ENCODE measurements around the gene FAM180A.

The FAM180A gene

DNA sequence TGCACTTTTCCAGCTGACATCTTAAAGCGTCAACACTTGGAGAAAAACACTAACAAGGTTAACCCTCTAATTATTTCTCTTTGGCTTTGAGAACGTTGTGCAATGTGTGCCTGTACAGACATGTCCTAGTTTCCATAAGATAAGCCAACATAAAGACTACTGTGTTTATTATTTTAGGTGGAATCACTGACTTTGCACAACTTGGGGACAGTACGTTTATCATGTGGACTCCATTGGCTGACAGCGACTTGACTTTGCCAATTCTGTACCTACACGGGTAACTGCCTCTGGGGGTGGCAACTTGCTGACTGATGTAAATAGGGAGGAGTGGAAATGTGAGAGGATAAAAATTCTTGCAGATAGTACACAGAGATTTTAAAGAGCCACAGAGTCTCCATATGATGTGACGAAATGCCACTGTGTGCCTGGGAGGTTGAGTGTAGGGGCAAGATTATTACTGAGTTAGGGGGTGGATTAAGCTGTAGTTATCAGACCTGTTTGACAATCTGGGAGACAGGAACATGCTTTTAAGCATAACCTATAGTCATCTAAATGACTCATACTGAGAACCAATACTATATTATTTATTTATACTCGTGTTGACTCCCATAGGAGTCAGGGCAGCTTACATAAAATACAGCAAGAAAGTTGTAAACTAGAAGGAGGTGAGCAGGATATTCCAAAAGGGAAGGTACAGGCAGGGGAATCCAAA, 41.6 kb downstream of the FAM180A start:
- no peak for TF ChIP-seq GATA3 (IDR thresholded peaks at IDR 0.05; ENCODE audit: low read depth, low read length)
- no peak for TF ChIP-seq GATA2 (IDR thresholded peaks at IDR 0.05; ENCODE audit: low read depth, low read length)

GRCh38 chr7:135706038-135706742, 42.4 kb downstream of the FAM180A start:
- no peak for TF ChIP-seq GATA3 (IDR thresholded peaks at IDR 0.05; ENCODE audit: low read depth, low read length)
- TF ChIP-seq GATA2 (IDR thresholded peaks at IDR 0.05; ENCODE audit: low read depth, low read length), result no peak

DNA sequence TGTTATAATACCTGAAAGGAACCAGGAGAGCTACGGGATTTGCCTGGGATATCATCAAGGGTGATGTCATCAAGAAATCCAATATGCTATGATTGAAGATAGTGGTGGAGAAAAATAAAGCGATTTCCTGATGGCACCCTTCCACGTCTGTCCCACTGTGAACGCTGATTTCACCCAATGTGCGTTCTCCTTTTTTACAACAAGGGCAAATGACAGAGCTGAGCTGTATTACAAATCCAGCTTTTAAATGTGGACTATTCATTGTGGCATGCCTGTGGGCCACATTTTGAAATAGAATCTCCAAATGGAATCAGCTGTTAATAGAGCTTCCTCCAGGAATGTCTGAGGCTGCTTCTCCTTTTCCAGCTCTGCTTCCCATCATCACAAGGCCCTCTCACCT, 43.9 kb downstream of the FAM180A start:
- TF ChIP-seq GATA3 (IDR thresholded peaks at IDR 0.05; ENCODE audit: low read depth, low read length) (no peak), GATA2 (IDR thresholded peaks at IDR 0.05; ENCODE audit: low read depth, low read length) (no peak)

DNA sequence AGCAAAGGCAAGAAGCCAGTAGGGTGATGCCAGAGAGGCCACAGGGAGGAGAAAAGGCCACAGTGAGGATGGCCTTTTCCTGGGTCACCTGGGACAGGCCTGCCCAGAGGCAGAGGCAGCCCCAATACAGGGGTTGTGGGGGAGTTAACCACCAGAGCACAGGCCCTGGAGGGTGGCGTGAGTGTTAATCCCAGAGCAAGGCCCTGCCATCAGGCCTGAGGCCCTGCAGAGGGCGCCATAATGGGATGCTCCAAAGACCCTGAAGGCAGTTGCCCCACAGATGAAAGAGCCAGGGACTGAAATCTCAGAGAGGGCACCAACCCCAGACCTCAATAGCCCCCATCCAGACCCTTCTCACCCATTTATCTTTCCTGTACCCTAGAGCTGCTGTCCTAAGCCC, 44.5 kb downstream of the FAM180A start:
- TF ChIP-seq GATA3 (IDR thresholded peaks at IDR 0.05; ENCODE audit: low read depth, low read length) (no peak), GATA2 (IDR thresholded peaks at IDR 0.05; ENCODE audit: low read depth, low read length) (no peak)

GRCh38 chr7:135697276-135698049, 51.1 kb downstream of the FAM180A start:
- no peak for TF ChIP-seq GATA2 (IDR thresholded peaks at IDR 0.05; ENCODE audit: low read depth, low read length)
- no peak for TF ChIP-seq GATA3 (IDR thresholded peaks at IDR 0.05; ENCODE audit: low read depth, low read length)

GRCh38 chr7:135693558-135693957, 55.1 kb downstream of the FAM180A start:
- TF ChIP-seq GATA2 (IDR thresholded peaks at IDR 0.05; ENCODE audit: low read depth, low read length) (no peak), GATA3 (IDR thresholded peaks at IDR 0.05; ENCODE audit: low read depth, low read length) (no peak)

DNA sequence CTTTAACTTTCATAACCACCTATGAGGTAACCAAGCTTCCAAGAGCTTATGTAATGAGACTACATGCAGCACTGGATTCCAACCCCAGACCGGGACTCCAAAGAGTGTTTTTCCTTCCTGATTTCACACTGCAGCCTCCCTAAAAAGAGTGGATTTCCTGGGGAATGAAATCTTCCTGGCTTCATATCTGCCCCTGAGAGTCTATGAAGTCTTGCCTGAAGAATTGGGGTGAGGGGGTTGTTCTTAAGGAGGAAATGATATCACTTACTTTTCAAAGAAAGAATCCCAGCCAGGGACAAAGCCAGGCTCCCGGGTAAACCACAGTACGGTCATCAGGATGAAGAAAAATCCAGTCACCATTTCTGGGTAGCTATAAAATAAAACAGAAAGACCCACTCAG, 56.6 kb downstream of the FAM180A start:
- TF ChIP-seq GATA3 (IDR thresholded peaks at IDR 0.05; ENCODE audit: low read depth, low read length), result no peak
- no peak for TF ChIP-seq GATA2 (IDR thresholded peaks at IDR 0.05; ENCODE audit: low read depth, low read length)

- TF ChIP-seq GATA3 (IDR thresholded peaks at IDR 0.05; ENCODE audit: low read depth, low read length), result no peak
- TF ChIP-seq GATA2 (IDR thresholded peaks at IDR 0.05; ENCODE audit: low read depth, low read length), result no peak
These were observed 58.0 kb downstream of the FAM180A start for GRCh38 chr7:135690566-135690965.

- TF ChIP-seq GATA3 (IDR thresholded peaks at IDR 0.05; ENCODE audit: low read depth, low read length), result no peak
- no peak for TF ChIP-seq GATA2 (IDR thresholded peaks at IDR 0.05; ENCODE audit: low read depth, low read length)
These were observed 61.1 kb downstream of the FAM180A start for GRCh38 chr7:135687466-135687865.

DNA sequence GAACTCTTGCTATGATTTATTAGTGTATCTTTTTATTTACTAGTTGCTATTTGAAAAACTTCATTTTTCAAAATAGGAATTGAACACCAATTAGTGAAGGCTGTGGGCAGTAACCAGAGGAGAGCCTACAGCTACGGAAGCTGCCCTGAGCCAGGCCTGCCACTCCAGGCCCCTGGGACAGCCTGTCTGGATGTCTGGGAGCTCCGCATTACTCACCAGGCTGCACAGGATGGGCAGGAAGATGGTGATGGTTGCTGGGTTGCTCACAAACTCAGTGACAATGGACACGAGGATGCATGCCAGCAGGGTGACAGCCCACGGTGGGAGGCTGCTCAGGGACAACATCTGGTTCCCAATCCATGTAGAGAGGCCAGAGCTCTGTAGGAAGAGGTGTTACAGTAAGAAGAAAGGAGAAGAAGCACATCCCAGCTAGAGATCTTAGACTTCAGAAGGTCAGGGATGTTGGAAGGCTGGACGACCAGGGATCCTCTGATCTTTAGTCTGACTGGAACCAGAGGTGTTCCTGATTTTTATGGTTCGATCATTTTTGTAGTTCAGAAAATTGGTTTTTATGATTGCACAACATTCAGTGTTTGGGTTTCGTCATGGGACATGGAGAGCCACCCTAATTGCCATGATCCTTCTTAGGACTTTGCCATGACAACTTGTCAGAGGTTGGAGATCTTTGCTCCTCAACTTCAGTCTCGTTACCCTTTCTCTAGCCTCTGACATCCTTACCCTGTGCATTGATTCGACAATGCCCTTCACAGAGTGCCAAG, 63.1 kb downstream of the FAM180A start:
- TF ChIP-seq GATA2 (IDR thresholded peaks at IDR 0.05; ENCODE audit: low read depth, low read length), result no peak
- TF ChIP-seq GATA3 (IDR thresholded peaks at IDR 0.05; ENCODE audit: low read depth, low read length), result no peak

DNA sequence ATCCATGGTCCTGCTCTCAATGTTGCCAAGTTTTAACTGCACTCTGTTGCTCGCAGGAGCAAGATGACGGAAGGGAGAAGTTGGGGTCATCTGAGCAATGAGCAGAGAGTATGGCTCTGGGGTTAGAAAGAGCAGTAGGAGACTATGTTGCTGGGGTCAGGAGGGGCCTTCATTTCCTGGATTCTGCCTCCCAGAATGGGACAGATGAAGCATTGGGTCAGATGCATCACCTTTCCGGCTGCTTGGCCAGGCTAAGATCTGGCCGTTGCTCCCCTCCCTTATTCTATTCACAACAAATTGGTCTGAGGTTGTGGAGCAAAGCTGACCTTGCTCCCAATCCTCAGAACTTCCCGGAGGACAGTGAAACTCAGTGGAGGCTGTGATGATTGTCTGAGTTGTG, 63.9 kb downstream of the FAM180A start:
- TF ChIP-seq GATA2 (IDR thresholded peaks at IDR 0.05; ENCODE audit: low read depth, low read length) (no peak), GATA3 (IDR thresholded peaks at IDR 0.05; ENCODE audit: low read depth, low read length) (no peak)

DNA sequence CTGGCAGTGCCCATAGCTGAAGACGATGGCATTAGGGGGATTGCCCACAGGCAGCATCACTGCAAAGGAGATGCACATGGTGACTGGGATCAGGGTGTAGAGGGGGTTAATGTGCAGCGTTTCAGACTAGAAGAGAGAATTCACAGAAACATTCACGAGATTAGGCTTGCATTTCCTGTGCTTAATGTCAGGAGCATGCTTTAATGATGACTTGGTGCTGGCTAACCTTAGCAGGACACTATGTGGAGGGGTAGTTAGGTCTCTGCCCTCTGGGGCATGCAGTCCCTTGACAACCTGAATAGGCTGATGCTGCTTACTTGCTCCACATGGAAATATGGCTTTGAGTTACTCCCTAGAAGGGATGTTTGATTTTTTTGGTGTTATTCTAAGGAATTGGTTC, 64.5 kb downstream of the FAM180A start:
- TF ChIP-seq GATA2 (IDR thresholded peaks at IDR 0.05; ENCODE audit: low read depth, low read length) (no peak), GATA3 (IDR thresholded peaks at IDR 0.05; ENCODE audit: low read depth, low read length) (no peak)

DNA sequence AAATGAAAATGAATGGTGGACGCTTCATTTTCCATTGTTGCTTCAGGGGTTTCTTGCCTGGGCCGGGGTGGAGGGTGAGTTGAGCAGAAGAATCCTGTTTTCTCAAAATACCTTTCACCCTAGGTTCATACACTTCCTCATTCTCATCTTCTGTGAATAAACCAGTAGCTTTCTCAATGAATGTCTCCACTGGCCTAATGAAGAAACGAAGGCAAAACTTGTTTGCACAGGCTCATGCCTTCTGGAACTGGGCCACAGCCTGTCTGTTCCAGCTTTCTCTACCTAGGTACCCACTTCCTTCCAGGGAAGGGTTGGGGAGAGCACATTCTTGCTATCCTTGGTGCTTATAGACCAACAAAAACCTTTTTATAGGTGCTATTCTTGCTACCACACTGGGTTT, 65.0 kb downstream of the FAM180A start:
- TF ChIP-seq GATA3 (IDR thresholded peaks at IDR 0.05; ENCODE audit: low read depth, low read length), result no peak
- TF ChIP-seq GATA2 (IDR thresholded peaks at IDR 0.05; ENCODE audit: low read depth, low read length), result no peak

GRCh38 chr7:135682191-135682590, 66.4 kb downstream of the FAM180A start:
- TF ChIP-seq GATA3 (IDR thresholded peaks at IDR 0.05; ENCODE audit: low read depth, low read length) (no peak), GATA2 (IDR thresholded peaks at IDR 0.05; ENCODE audit: low read depth, low read length) (no peak)

Data from SH-SY5Y (cell line).